Esophagus muscularis mucosa (tissue), 3 donors: Measurements from ENCODE around the gene TRAF1.

ENCODE experiments used
- CTCF ChIP-seq, 3 experiments: fragments of 200-600 bp in 2 of 3; fragments of 450-650 bp in 1 of 3; sonication (generic) in 2 of 3; IDR thresholded peaks; one replicate each; pipeline ENCODE4 v1.5.1; 2017 to 2019; ENCODE audit warnings: antibody characterized with exemption in 3 of 3, mild to moderate bottlenecking in 2 of 3, moderate library complexity in 1 of 3
- POLR2A ChIP-seq: fragments of 450-650 bp; IDR thresholded peaks from one replicate; pipeline ENCODE4 v1.6.1; 2017; ENCODE audit warnings: antibody characterized with exemption, moderate library complexity, mild to moderate bottlenecking, low read depth
- POLR2AphosphoS5 ChIP-seq, 2 donors: sonication (generic); formaldehyde crosslinking; IDR thresholded peaks; one replicate each; pipeline ENCODE4 v1.6.1; 2017; ENCODE audit warnings: antibody characterized with exemption in 2 of 2

GRCh38 chr9:120860083-120860482 lies 66.5 kb downstream of the TRAF1 start:
- no peak for TF ChIP-seq POLR2A
- TF ChIP-seq CTCF (IDR thresholded peaks at IDR 0.05) = no peak
- TF ChIP-seq POLR2AphosphoS5 (IDR thresholded peaks at IDR 0.05) = no peak
